Stomach (tissue), 9 donors: Measurements from ENCODE around the gene GRIK1. TPM values are rescaled to one million over a fixed set of nuclear protein-coding genes. Genes with fewer than 3 reads are reported as not detected.
A peak's percentile ranks its signal among the peaks of the same experiment; 100 is the strongest.

Experiments used
- DNase-seq, 2 donors: peaks; one replicate each; pipeline versions ENCODE4 v3.0.0 to v3.0.0-alpha.2; 2013 to 2019
- H3K27ac ChIP-seq, 5 donors: fragments of 200-600 bp in 4 of 5; sonication (generic) in 4 of 5; one replicate each; pipeline ENCODE4 v1.5.1; 2013 to 2019; ENCODE audit warnings: mild to moderate bottlenecking in 1 of 5, moderate library complexity in 1 of 5
- H3K27me3 ChIP-seq, 3 donors: fragments of 200-600 bp; sonication (generic); one replicate each; pipeline ENCODE4 v1.5.1; 2017 to 2019; ENCODE audit warnings: mixed run types in 1 of 3
- H3K36me3 ChIP-seq, 4 donors: fragments of 200-600 bp; sonication (generic); 1 replicate in 3 of 4; 2 replicates in 1 of 4; pipeline ENCODE4 v1.5.1; 2016 to 2019
- H3K4me1 ChIP-seq, 4 donors: fragments of 200-600 bp; sonication (generic); one replicate each; pipeline ENCODE4 v1.5.1; 2016 to 2019
- H3K4me3 ChIP-seq, 4 donors: fragments of 200-600 bp; sonication (generic) in 3 of 4; one replicate each; pipeline ENCODE4 v1.5.1; 2016 to 2019; ENCODE audit warnings: mild to moderate bottlenecking in 1 of 4
- H3K9me3 ChIP-seq, 4 donors: fragments of 200-600 bp; sonication (generic); one replicate each; pipeline ENCODE4 v1.5.1; 2016 to 2019
- EP300 ChIP-seq: sonication (generic); formaldehyde crosslinking; IDR thresholded peaks from one replicate; pipeline ENCODE4 v1.6.1; 2017; ENCODE audit warnings: antibody characterized with exemption
- POLR2A ChIP-seq, 4 donors: fragments of 450-650 bp; IDR thresholded peaks; one replicate each; pipeline ENCODE4 v1.6.1; 2016; ENCODE audit warnings: antibody characterized with exemption in 4 of 4, control low read depth in 2 of 4, mild to moderate bottlenecking in 1 of 4, moderate library complexity in 1 of 4
- POLR2AphosphoS5 ChIP-seq, 3 donors: sonication (generic); formaldehyde crosslinking; IDR thresholded peaks; one replicate each; pipeline ENCODE4 v1.6.1; 2016; ENCODE audit warnings: antibody characterized with exemption in 3 of 3
- WGBS, 5 donors: extraction: QIAGEN DNeasy Blood & Tissue Kit in 3 of 5; methylation state at CpG; one replicate each; pipeline versions ENCODE4 v1.1.5 to v1.1.7; 2013 to 2018; 5-methylcytosine and 5-hydroxymethylcytosine counted together
- intact Hi-C: fragments of 100-400 bp; cut with DNase I; formaldehyde crosslinking; loops from one replicate; pipeline ENCODE4 v1.15.1; 2023; ENCODE audit warnings: low total_unique reads
- polyA plus RNA-seq, 3 donors: library from polyadenylated mRNA; stranded (reverse); fragments of 200-250 nt; gene quantifications; one replicate each; pipeline ENCODE4 v1.2.3, GENCODE V29; 2013
- total RNA-seq, 5 donors: library from RNA; depleted of rRNA; stranded (reverse); fragments of >200 nt; gene quantifications; one replicate each; pipeline versions ENCODE4 v1.1.0 to v1.2.3, GENCODE V29; 2014 to 2016
- TF ChIP-seq, protein P1 (sequence below), 7 experiments: fragments of 450-650 bp in 4 of 7; fragments of 200-600 bp in 3 of 7; sonication (generic) in 3 of 7; IDR thresholded peaks; one replicate each; pipeline ENCODE4 v1.5.1; 2016 to 2019; ENCODE audit warnings: antibody characterized with exemption in 7 of 7, control low read depth in 2 of 7, mild to moderate bottlenecking in 1 of 7
- donor health status: healthy with polysubstance abuse.
- donor health status: Bipolar disorder and iron deficiency.
- donor health status: healthy.

Gene GRIK1
- total and polyA plus RNA-seq, 8 donors, result 0.06 to 1.5 (median 0.66) TPM; not detected in 4

DNA sequence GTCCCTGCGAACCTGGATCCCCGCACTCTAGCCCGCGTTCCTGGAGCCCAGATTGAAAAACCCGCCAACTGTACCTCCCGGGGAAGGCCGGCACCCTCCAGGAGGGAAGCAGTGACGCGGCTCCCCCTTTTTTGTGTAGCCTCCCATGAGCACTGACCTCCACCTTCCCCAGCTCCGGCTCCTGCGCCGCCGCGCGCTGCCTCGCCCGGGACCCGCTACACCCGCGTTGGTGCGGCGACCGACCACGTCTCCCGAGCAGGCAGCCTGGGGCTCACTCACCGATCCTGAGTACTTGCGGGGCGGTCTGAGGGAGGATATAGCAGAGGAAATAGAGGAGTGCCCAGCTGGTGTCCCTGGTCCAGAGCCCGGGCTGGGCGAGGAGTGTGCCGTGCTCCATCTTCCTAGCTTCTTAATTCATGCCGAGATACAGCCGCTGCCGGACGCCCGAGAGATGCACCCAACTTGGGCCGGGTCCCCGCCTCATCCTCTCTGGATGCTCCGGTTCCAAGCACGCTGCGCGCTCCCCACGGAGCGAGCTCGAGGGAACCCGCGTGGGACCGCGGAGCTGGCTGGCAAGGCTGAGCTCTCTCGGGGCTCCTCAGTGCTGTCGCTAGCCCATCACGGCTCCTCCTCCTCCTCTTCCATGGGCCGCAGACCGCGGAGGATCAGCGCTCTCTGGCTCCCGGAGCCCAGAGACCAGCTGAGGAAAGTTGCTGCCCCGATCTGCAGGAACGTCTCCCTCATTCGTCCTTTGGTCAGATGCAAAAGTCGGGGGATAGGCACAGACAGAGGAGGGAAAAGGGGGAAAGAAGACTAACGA lies 482 bp downstream of the GRIK1 start:
- Histone ChIP-seq H3K27ac (no peak overlapping the region), H3K27me3 (peaks cover 0 to 54% (median 23%) of the 10 kb centered on the region in 3 donors), H3K36me3 (no peaks in the 10 kb centered on the region), H3K9me3 (no peaks in the 10 kb centered on the region), H3K4me1 (peaks cover 0 to 17% (median 15%) of the 10 kb centered on the region in 4 donors), H3K4me3 (peak overlapping the region; percentile 14 to 32 (median 29))
- 3 to 6% (median 5%) methylated on average over 39 to 62 of the region's 62 CpGs for WGBS, 5 donors
- peak in 1 of 2 donors; percentile 41 for DNase-seq
- no peak for TF ChIP-seq POLR2AphosphoS5 (IDR thresholded peaks at IDR 0.05)
- TF ChIP-seq, protein P1, sequence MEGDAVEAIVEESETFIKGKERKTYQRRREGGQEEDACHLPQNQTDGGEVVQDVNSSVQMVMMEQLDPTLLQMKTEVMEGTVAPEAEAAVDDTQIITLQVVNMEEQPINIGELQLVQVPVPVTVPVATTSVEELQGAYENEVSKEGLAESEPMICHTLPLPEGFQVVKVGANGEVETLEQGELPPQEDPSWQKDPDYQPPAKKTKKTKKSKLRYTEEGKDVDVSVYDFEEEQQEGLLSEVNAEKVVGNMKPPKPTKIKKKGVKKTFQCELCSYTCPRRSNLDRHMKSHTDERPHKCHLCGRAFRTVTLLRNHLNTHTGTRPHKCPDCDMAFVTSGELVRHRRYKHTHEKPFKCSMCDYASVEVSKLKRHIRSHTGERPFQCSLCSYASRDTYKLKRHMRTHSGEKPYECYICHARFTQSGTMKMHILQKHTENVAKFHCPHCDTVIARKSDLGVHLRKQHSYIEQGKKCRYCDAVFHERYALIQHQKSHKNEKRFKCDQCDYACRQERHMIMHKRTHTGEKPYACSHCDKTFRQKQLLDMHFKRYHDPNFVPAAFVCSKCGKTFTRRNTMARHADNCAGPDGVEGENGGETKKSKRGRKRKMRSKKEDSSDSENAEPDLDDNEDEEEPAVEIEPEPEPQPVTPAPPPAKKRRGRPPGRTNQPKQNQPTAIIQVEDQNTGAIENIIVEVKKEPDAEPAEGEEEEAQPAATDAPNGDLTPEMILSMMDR (IDR thresholded peaks at IDR 0.05), result no peak
- TF ChIP-seq POLR2A (IDR thresholded peaks at IDR 0.05), result no peak
- no peak for TF ChIP-seq EP300
- intact Hi-C loops, result no loop called here

DNA sequence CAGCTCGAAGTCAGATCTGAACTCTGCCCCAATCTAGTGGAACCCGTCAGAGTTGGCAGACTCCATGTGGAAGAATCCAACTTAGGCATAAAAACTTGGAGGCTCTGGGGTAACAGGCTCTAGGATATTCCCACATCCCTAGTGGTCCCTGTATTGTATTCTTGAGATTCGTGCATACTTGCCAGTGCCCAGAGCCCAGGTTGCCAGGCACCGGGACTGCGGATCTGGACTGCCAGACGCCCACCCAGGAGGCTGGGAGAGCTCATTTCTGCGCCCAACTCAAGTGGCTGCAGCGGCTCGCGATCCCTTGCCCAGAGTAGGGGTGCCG lies 1.1 kb downstream of the GRIK1 start:
- H3K4me1 ChIP-seq, result peaks cover 0 to 17% (median 15%) of the 10 kb centered on the region in 4 donors
- peaks cover 0 to 54% (median 23%) of the 10 kb centered on the region in 3 donors for H3K27me3 ChIP-seq
- intact Hi-C loops, result no loop called here
- no peak for TF ChIP-seq EP300
- TF ChIP-seq, protein P1 (IDR thresholded peaks at IDR 0.05), result no peak
- no peak for TF ChIP-seq POLR2AphosphoS5 (IDR thresholded peaks at IDR 0.05)
- no peak for TF ChIP-seq POLR2A (IDR thresholded peaks at IDR 0.05)
- H3K36me3 ChIP-seq, result no peaks in the 10 kb centered on the region
- WGBS, 5 donors, result 12 to 28% (median 23%) methylated on average over 2 to 11 of the region's 11 CpGs
- H3K9me3 ChIP-seq, result no peaks in the 10 kb centered on the region
- peak in 1 of 2 donors; percentile 8 for DNase-seq
- peak overlapping the region in 2 of 4 donors; percentile 31 to 32 for H3K4me3 ChIP-seq
- H3K27ac ChIP-seq, result no peak overlapping the region

- no peak for DNase-seq
- intact Hi-C loops, result no loop called here
- WGBS, 5 donors, result 66 to 73% (median 69%) methylated on average over 3 of the region's 3 CpGs
- H3K9me3 ChIP-seq, result no peaks in the 10 kb centered on the region
- peaks cover 0 to 19% (median 0%) of the 10 kb centered on the region in 3 donors for H3K27me3 ChIP-seq
- no peak overlapping the region for H3K27ac ChIP-seq
- no peaks in the 10 kb centered on the region for H3K36me3 ChIP-seq
- no peak overlapping the region for H3K4me3 ChIP-seq
- no peaks in the 10 kb centered on the region for H3K4me1 ChIP-seq
- TF ChIP-seq POLR2AphosphoS5 (IDR thresholded peaks at IDR 0.05) (no peak), POLR2A (IDR thresholded peaks at IDR 0.05) (no peak), EP300 (no peak)
- TF ChIP-seq, protein P1 (IDR thresholded peaks at IDR 0.05), result no peak
Observed at GRCh38 chr21:29933088-29933487, 6.7 kb downstream of the GRIK1 start.

- no peaks in the 10 kb centered on the region for H3K36me3 ChIP-seq
- 60 to 78% (median 65%) methylated on average over 4 of the region's 4 CpGs for WGBS, 5 donors
- H3K27me3 ChIP-seq, result no peaks in the 10 kb centered on the region
- no peak overlapping the region for H3K4me3 ChIP-seq
- no peak for DNase-seq
- no peaks in the 10 kb centered on the region for H3K4me1 ChIP-seq
- intact Hi-C loops, result no loop called here
- TF ChIP-seq POLR2AphosphoS5 (IDR thresholded peaks at IDR 0.05) (no peak), EP300 (no peak), POLR2A (IDR thresholded peaks at IDR 0.05) (no peak)
- TF ChIP-seq, protein P1 (IDR thresholded peaks at IDR 0.05), result no peak
- no peak overlapping the region for H3K27ac ChIP-seq
- no peaks in the 10 kb centered on the region for H3K9me3 ChIP-seq
Observed at GRCh38 chr21:29928537-29928936, 11.3 kb downstream of the GRIK1 start.
